IMR-90 (cell line): ENCODE data around the gene FAM53B.

Experiments
- CHD1 ChIP-seq: IDR thresholded peaks from 2 replicates; pipeline ENCODE4 v1.6.1; 2012; ENCODE audit warnings: low read depth, low read length, improper control_type of control experiment
- MAZ ChIP-seq: IDR thresholded peaks from 2 replicates; pipeline ENCODE4 v1.6.1; 2012; ENCODE audit warnings: low read depth, mild to moderate bottlenecking, low read length, improper control_type of control experiment, moderate library complexity, borderline replicate concordance
- NFE2L2 ChIP-seq: fragments of 150-350 bp; IDR thresholded peaks from 2 replicates; pipeline ENCODE4 v1.6.1; 2016; ENCODE audit warnings: low read depth, mild to moderate bottlenecking, low read length
- POLR2A ChIP-seq: IDR thresholded peaks from 2 replicates; pipeline ENCODE4 v1.6.1; 2012; ENCODE audit warnings: mild to moderate bottlenecking, low read depth, low read length
- RAD21 ChIP-seq: IDR thresholded peaks from 2 replicates; pipeline ENCODE4 v1.6.1; 2012; ENCODE audit warnings: low read length, improper control_type of control experiment
- RFX5 ChIP-seq: IDR thresholded peaks from 2 replicates; pipeline ENCODE4 v1.8.0; 2012; ENCODE audit warnings: low read depth, mild to moderate bottlenecking, low read length, moderate library complexity
- SMC3 ChIP-seq: fragments of 150-350 bp; IDR thresholded peaks from 2 replicates; pipeline ENCODE4 v1.6.1; 2016; ENCODE audit warnings: low read depth, mild to moderate bottlenecking, antibody characterized with exemption, low read length, moderate library complexity
- TF ChIP-seq, protein P1 (sequence below): conservative IDR thresholded peaks from 2 replicates; pipeline ENCODE4 v1.5.1; 2012; ENCODE audit warnings: mild to moderate bottlenecking, low read depth, low read length, improper control_type of control experiment
- TF ChIP-seq, protein P2 (sequence below): fragments of 150-350 bp; IDR thresholded peaks from 2 replicates; pipeline ENCODE4 v1.6.1; 2017; ENCODE audit warnings: mild to moderate bottlenecking, antibody characterized with exemption, low read length, low read depth
- TF ChIP-seq, protein P3 (sequence below): fragments of 150-350 bp; IDR thresholded peaks from 2 replicates; pipeline ENCODE4 v1.6.1; 2016; ENCODE audit warnings: low read depth, mild to moderate bottlenecking, low read length, moderate library complexity, borderline replicate concordance

DNA sequence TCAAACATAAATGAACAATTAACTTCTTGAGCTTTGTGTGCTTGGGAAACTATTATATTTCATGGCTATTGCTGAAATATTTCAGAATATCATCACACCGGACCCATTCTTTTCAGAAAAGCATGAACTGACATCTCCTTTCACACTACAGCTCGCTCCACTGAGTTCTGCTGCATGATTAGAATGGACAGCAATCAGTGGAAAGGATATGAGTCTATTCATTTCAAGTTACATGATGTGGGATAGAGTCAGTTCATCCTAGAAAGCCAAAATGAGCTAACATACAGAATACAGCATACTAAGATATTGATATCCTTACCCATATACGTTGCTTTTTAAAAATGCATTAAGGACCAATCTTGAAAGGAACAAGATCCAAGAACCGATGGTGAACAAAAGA is 1.1 kb upstream of the FAM53B start:
- TF ChIP-seq, protein P1, sequence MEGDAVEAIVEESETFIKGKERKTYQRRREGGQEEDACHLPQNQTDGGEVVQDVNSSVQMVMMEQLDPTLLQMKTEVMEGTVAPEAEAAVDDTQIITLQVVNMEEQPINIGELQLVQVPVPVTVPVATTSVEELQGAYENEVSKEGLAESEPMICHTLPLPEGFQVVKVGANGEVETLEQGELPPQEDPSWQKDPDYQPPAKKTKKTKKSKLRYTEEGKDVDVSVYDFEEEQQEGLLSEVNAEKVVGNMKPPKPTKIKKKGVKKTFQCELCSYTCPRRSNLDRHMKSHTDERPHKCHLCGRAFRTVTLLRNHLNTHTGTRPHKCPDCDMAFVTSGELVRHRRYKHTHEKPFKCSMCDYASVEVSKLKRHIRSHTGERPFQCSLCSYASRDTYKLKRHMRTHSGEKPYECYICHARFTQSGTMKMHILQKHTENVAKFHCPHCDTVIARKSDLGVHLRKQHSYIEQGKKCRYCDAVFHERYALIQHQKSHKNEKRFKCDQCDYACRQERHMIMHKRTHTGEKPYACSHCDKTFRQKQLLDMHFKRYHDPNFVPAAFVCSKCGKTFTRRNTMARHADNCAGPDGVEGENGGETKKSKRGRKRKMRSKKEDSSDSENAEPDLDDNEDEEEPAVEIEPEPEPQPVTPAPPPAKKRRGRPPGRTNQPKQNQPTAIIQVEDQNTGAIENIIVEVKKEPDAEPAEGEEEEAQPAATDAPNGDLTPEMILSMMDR: no peak
- TF ChIP-seq POLR2A (no peak), RAD21 (no peak), MAZ (no peak), CHD1 (no peak), RFX5 (no peak), SMC3 (no peak), NFE2L2 (no peak)
- TF ChIP-seq, protein P2, sequence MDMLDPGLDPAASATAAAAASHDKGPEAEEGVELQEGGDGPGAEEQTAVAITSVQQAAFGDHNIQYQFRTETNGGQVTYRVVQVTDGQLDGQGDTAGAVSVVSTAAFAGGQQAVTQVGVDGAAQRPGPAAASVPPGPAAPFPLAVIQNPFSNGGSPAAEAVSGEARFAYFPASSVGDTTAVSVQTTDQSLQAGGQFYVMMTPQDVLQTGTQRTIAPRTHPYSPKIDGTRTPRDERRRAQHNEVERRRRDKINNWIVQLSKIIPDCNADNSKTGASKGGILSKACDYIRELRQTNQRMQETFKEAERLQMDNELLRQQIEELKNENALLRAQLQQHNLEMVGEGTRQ: no peak
- TF ChIP-seq, protein P3, sequence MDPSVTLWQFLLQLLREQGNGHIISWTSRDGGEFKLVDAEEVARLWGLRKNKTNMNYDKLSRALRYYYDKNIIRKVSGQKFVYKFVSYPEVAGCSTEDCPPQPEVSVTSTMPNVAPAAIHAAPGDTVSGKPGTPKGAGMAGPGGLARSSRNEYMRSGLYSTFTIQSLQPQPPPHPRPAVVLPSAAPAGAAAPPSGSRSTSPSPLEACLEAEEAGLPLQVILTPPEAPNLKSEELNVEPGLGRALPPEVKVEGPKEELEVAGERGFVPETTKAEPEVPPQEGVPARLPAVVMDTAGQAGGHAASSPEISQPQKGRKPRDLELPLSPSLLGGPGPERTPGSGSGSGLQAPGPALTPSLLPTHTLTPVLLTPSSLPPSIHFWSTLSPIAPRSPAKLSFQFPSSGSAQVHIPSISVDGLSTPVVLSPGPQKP: no peak
